WI38 (cell line): ENCODE data around the gene SEBOX.

Experiments used
- H3K4me3 ChIP-seq: 2 replicates; pipeline ENCODE4 v1.5.1; 2011; ENCODE audit warnings: low read depth, mild to moderate bottlenecking, control low read depth, low read length
- TF ChIP-seq, protein P1 (sequence below): IDR thresholded peaks from 2 replicates; pipeline ENCODE4 v1.5.1; 2012; ENCODE audit warnings: low read depth, mild to moderate bottlenecking, control low read depth, low read length

SEBOX gene

DNA sequence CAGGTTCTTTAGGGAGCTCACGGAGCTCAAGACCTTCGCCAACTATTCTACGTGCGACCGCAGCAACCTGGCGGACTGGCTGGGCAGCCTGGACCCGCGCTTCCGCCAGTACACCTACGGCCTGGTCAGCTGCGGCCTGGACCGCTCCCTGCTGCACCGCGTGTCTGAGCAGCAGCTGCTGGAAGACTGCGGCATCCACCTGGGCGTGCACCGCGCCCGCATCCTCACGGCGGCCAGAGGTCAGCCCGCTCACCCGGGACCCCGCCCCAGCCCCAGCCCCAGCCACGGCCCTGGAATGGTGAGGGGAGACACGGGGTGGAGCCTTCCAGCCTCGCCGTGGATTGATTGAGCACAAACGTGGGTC, 20.0 kb upstream of the SEBOX start:
- TF ChIP-seq, protein P1, sequence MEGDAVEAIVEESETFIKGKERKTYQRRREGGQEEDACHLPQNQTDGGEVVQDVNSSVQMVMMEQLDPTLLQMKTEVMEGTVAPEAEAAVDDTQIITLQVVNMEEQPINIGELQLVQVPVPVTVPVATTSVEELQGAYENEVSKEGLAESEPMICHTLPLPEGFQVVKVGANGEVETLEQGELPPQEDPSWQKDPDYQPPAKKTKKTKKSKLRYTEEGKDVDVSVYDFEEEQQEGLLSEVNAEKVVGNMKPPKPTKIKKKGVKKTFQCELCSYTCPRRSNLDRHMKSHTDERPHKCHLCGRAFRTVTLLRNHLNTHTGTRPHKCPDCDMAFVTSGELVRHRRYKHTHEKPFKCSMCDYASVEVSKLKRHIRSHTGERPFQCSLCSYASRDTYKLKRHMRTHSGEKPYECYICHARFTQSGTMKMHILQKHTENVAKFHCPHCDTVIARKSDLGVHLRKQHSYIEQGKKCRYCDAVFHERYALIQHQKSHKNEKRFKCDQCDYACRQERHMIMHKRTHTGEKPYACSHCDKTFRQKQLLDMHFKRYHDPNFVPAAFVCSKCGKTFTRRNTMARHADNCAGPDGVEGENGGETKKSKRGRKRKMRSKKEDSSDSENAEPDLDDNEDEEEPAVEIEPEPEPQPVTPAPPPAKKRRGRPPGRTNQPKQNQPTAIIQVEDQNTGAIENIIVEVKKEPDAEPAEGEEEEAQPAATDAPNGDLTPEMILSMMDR = no peak
- H3K4me3 ChIP-seq = no peak overlapping the region

GRCh38 chr17:28384281-28385036, 19.5 kb upstream of the SEBOX start:
- no peak overlapping the region for H3K4me3 ChIP-seq
- TF ChIP-seq, protein P1 = no peak

- TF ChIP-seq, protein P1 = no peak
- no peak overlapping the region for H3K4me3 ChIP-seq
These were observed 16.3 kb upstream of the SEBOX start for GRCh38 chr17:28381141-28381825.

DNA sequence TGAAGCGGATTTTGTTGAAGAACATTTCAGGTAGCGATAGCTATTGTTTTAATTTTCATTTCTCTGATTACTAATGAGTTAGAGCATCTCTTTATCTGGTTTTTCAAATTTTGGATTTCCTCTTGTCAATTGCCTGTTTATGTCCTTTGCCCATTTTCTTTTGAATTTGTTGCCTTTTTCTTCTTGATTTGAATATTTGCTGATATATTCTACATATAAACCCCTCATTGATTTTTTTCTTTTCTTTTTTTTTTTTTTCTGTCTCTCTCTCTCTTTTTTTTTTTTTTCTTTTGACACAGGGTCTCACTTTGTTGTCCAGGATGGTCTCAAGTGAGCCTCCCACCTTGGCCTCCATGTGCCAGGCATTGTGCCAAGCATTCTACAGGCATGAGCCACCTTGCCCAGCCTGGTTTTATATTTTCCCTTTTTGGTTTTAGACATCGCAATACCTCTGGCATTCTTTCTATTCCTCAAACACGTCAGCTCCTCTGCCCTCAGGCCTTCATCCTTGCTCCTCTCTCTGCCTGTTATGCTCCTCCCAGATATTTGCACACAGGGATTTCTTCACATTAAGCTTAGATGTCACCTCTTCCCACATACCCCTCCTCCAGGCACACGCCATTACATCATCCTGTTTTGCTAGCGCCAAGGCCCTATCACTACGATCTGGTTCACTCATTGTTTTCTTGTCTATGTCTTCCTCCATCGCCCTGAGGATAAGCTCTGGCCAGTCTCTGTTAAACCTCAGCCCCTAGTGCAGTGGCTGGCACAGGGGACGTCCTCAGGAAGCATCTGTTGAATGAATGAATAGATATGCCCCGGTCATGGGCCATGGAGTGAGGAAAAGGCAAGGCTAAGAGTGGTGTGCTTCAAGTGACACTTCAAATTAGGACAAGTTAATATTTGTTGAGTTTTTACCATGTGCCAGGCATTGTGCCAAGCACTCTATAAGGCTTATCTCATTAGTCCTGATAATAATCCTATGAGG, 15.1 kb upstream of the SEBOX start:
- no peak overlapping the region for H3K4me3 ChIP-seq
- TF ChIP-seq, protein P1 = no peak

- H3K4me3 ChIP-seq = peak overlapping the region; percentile 73
- TF ChIP-seq, protein P1 = no peak
These were observed 7.9 kb upstream of the SEBOX start for GRCh38 chr17:28372945-28373274.

DNA sequence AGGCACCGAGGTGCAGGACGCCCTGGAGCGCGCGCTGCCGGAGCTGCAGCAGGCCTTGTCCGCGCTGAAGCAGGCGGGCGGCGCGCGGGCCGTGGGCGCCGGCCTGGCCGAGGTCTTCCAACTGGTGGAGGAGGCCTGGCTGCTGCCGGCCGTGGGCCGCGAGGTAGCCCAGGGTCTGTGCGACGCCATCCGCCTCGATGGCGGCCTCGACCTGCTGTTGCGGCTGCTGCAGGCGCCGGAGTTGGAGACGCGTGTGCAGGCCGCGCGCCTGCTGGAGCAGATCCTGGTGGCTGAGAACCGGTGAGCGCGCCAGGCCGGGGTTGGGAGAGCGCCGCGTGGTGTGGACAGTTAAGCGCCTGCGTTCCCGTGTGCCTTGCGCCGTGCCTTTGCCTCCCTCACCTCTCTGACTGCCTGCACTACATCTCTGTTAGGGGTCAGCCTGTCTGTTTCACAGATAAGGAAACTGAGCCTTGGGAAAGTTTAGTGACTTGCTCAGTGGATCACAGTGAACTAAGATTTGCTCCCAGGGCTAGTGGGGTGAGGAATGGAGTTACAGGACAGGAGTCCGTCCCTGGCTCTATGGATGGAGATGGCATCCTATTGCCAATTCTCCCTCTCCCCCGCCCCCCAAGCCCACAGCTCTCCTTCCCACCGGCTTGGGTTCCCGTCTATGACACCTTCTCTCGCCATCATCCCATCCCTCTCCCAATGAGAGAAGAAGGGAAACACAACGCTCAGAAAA, 7.4 kb upstream of the SEBOX start:
- H3K4me3 ChIP-seq = peak overlapping the region; percentile 73
- TF ChIP-seq, protein P1 = no peak
